Suppressor macrophage treated with lipopolysaccharide for 1 hour (primary cell): ENCODE data around the gene ABCA3.

Experiments used
- DNase-seq, 3 donors: peaks; one replicate each; pipeline ENCODE4 v3.0.0-alpha.2; 2020 to 2022

ABCA3 gene

GRCh38 chr16:2308089-2308962 lies 32.2 kb downstream of the ABCA3 start:
- DNase-seq = no peak

- DNase-seq = no peak
Measured at GRCh38 chr16:2299915-2300192, 40.7 kb downstream of the ABCA3 start.

GRCh38 chr16:2299121-2299914 lies 41.2 kb downstream of the ABCA3 start:
- no peak for DNase-seq

GRCh38 chr16:2298621-2299020 lies 41.9 kb downstream of the ABCA3 start:
- no peak for DNase-seq

GRCh38 chr16:2297506-2297860 lies 43.0 kb downstream of the ABCA3 start:
- DNase-seq = no peak

GRCh38 chr16:2296661-2297505 lies 43.6 kb downstream of the ABCA3 start:
- DNase-seq = peak; percentile 32 to 68 (median 38)

GRCh38 chr16:2295056-2295798 lies 45.3 kb downstream of the ABCA3 start:
- peak in 1 of 3 donors; percentile 11 for DNase-seq

GRCh38 chr16:2292221-2292620 lies 48.3 kb downstream of the ABCA3 start:
- no peak for DNase-seq

GRCh38 chr16:2289282-2289681 lies 51.2 kb downstream of the ABCA3 start:
- no peak for DNase-seq

- DNase-seq = no peak
Measured at GRCh38 chr16:2288726-2289125, 51.8 kb downstream of the ABCA3 start.

GRCh38 chr16:2287916-2288547 lies 52.5 kb downstream of the ABCA3 start:
- no peak for DNase-seq

- DNase-seq = no peak
Measured at GRCh38 chr16:2286550-2286949, 54.0 kb downstream of the ABCA3 start.

GRCh38 chr16:2285731-2286191 lies 54.8 kb downstream of the ABCA3 start:
- DNase-seq = no peak

- DNase-seq = no peak
Measured at GRCh38 chr16:2284797-2285576, 55.5 kb downstream of the ABCA3 start.

GRCh38 chr16:2284001-2284770 lies 56.3 kb downstream of the ABCA3 start:
- DNase-seq = no peak

GRCh38 chr16:2282866-2283555 lies 57.5 kb downstream of the ABCA3 start:
- no peak for DNase-seq

GRCh38 chr16:2282262-2282661 lies 58.3 kb downstream of the ABCA3 start:
- DNase-seq = no peak

- DNase-seq = no peak
Measured at GRCh38 chr16:2280981-2281542, 59.5 kb downstream of the ABCA3 start.

GRCh38 chr16:2280461-2280860 lies 60.1 kb downstream of the ABCA3 start:
- no peak for DNase-seq
